ENCODE results near the gene ARHGAP10.

ARHGAP10 gene

DNA sequence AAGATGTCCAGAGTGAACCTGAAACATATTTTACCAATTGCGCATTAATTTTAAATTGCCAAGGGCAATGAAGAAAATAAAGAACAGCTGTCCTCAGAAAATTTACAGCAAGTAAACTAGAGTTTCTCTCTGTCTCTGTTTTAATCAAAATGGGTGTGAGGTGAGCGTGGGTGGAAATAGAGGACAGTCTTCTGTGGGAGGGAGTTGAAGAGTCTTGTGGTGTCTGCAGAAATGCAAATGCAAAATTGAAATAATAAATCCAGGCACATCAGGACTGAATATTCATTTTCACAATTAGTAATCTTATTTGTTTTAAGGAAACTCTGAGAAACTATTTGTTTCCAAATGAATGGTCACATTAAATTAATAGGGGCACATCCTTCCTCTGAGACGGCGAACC is 192.0 kb downstream of the ARHGAP10 start:
- no peak for DNase-seq

DNA sequence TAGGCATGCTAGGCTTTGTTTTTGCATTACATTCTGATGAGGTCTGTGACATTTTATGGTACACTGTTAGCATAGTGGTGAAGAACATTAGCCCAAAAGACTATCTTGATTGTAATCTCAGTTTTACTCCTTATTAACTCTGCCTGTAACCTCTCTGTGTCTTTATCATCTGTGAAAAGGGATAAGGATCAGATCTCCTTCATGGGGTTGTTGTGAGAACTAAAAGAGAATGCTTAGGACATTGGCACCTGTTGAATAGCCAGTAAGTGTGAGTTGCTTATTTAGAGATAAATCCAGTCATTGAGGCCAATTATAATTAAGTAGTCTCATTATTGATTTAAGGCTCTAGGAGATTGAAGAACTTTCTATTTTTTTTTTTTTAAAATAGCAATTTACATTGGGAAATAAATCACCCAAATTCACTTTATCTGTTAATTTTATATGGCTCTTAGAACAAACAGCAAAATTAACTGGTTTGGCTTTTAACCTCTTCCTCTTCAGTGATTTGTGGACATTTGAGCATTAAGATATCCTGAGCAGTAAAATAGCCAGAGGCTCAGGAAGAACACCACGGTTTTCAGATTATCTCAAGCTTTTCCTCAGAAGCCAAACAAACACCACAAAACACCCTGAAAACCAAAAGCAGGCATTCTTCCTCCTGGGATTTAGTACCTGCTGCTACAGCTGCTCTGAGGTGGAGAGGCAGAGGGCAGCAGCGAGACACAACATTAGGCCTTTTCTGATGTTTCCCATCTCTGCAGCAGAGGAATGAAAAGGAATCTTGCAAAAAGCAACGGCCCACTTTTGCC is 192.9 kb downstream of the ARHGAP10 start:
- no peak for DNase-seq

DNA sequence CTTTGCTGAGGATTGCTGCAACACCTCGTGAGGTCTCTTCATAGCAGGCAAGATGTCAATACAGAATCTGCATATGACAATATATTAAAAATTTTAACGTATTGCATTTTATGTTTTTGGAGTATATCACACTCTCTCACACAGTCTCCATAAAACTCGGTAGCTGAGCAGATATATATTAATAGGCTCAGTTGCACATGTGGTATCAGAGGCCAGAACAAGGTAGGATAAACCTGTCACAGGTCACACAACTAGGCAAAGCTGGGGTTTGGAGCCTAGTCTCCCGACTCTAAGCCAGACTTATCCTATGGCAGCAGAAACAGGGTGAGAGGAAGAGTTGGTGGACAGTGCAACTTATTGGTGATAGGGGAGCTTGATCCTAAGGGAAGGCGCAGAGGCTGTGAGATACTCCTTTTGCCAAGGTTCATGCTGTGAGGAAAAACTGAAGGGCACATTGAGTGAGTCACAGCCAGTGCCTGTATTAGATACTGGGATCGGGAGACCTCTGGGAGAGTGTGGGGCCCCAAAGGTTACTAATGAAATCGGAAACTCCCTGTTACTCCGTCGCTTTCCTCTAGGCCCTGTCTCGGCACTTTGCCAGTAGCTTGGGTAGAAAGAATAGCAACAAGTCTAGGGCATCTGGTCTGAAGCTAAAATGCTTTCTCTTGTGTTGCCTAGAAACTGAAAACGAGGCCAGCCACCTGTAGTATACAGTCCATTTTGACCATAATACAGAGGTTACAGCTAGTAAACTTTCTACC is 195.7 kb downstream of the ARHGAP10 start:
- no peak for DNase-seq

DNA sequence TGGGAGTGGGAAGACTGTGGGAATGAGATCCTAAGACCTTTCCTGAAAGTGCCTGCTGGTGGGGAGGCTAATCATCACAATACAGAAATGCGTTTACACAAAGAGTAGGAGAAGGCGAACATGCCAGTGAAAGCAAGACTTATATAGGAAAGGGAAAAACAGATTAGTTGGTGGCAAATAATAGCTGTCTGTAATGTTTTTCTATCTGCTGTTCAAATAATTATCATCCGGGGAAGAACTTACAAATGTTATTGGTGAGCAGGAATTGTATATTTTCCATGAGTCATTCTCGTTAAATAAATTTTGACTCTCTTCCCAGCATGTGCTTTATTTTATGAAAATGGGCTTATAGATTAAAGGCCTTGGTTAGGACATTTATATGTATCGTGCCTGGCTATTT is 196.5 kb downstream of the ARHGAP10 start:
- no peak for DNase-seq

DNA sequence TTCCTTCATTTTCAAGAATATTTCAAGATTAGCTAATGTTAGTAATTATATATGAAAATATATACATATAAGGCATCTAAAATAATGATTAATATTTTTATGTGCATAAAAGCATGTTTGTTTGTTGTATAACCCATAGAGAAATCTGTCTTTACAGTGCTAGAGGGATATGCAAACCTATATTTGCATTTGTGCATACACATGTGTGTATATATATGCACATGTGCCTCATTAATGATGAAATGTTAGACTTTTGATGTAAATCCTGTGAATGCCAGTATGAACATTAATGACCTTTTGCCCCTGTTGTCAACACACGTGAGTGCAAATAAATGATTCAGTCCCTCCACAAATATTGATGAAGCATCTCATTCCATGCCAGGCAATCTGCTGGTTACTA is 197.9 kb downstream of the ARHGAP10 start:
- no peak for DNase-seq

DNA sequence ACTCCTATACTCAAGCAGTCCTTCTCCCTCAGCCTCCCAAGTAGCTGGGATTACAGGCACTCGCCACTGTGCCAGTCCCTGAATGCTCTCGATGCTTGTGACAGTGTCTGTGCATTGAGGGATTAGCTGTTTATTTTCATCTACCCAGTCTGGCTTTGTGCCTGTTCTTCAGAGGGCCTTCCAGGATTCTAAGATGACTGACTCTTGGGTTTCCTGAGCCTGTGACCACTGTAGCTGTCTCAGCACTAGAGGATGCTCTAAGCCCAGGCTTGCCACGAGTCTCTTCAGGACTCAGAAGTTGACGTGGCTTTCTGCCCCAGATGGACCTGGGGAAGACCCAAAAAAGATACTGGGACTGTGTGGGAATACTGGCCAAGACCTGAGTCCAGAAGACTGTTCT is 201.4 kb downstream of the ARHGAP10 start:
- no peak for DNase-seq

DNA sequence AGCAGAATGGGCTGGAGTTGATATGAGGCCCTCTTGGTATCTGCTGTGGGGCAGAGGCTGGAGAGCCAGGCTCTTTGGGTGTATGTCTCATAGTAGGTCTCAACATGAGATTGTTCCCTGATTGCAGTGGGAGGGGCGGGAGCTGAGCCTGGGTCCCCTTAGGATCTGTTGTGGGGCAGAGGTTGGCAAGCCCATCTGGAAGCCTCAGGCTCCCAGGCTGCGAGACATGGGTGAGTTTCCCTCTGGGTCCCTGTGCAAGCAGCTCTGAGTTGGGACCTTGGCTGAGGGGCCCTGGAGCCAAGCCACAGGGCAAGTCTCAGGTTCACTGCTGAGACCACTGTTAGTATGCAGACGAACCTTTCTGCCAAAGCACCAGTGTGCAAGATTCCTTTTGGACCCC is 201.9 kb downstream of the ARHGAP10 start:
- DNase-seq, result no peak

DNA sequence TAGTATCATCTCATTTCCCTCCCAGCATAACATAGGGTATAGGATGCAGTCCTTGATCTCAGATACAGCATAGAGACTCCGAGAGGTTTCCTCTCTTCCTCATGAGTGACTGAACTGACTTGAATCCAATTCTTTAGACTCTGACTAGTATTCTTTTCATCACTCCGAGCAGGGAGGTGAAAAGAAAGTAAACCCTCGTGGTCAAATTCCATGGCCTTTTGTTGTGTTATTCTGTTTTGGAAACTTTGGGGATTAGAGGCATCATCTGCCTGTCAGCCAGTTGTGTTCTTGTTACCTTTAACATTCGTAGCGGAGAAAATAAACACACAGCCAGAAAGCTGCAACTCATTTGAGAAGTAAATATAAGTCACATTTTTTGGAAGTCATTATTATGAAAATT is 206.6 kb downstream of the ARHGAP10 start:
- no peak for DNase-seq

DNA sequence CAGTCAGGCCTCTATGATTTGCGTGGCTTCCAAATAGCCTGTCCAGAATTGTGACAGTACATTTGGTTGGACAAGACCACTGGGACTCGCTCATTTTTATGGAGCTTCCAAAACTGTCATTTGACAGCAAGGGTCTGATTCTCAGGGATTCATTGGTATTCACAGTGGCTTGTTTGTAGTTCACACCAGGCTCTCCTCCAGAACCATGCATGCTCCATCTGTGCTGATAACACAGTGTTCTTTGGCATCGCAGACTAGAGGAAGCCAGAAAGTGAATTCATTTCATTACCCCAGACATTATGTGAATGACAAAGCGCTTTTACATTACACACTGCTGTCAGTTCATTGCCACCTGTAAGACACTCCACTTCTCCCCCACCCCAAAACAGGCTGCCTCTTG is 208.3 kb downstream of the ARHGAP10 start:
- no peak for DNase-seq

DNA sequence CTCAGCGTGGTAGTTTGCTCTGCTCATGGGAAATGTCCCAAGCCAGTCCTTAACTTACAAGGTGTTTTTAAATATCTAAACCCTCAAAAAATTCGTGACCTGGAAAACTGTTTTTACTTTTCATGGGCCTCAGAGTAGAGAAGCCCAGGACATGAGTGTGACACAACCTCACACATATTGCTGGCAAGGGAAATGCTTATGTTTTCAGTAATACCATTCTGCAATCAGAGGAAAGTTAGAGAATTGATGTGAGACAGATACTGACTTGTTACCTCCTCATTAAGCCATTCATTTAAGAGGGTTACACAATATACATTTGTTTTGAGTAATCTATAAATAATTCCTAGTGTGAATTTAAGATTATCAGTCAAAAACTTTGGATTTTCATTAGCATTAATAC is 209.5 kb downstream of the ARHGAP10 start:
- DNase-seq, result no peak

DNA sequence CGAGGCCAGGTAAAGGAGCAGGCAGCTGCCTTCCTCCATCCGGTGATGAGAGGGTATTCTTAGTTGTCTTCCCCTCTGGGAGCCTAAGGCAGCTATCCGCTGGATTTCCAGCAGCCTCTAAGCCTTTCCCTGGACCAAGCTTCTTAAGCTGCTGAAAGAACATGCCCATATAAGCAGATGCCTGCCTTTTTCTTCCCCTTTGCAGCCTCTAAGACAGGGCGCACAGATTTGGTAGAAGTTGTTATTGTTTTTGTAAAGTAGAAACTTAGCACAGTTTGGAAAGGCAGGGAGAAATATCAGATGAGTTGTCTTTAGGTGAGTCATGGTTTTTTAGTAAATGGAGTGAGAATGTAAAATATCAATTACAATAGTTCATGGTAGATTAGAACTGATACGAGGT is 210.8 kb downstream of the ARHGAP10 start:
- no peak for DNase-seq

DNA sequence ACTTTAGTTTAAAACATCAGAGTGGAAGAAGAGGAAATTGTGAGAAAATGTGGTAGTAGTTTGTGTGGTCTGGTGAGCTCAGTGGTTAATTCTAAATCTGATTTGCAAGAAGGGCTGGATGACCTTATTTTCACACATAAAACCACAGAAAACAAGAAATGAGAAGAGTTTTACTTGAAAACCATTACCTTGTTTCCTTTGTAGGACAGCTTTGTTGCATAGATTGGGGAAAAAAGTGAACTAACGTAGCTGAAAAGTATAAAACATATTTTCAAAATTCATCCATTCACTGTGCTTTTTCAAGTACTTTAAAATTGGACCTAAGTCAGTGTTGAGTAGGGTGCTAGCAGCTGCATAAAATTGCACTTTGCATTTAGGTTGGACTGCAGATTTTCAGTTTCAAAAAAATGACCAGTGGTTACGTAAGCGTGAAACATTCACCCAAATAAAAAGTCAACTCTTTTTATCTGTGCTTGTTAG is 211.3 kb downstream of the ARHGAP10 start:
- DNase-seq, result peak in 1 of 2 experiments; percentile 7

DNA sequence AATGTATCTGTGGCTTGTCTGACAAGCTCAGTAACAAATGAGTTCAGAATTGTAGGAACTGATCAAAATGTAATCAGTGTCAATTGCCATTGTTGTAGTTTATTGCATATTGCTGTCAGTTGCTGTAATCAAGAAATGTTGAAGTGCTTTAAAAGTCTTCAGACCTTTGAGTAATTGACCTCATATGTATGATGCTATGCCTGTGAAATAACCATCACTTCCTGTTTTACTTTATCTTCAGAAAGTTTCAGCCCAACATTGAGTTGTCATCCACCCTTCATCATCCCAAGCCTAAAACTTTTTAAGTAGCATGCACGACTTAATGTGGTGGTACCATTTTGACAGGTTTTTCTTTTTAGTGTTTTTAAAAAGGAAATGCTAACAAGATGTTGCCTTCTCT is 212.4 kb downstream of the ARHGAP10 start:
- no peak for DNase-seq

DNA sequence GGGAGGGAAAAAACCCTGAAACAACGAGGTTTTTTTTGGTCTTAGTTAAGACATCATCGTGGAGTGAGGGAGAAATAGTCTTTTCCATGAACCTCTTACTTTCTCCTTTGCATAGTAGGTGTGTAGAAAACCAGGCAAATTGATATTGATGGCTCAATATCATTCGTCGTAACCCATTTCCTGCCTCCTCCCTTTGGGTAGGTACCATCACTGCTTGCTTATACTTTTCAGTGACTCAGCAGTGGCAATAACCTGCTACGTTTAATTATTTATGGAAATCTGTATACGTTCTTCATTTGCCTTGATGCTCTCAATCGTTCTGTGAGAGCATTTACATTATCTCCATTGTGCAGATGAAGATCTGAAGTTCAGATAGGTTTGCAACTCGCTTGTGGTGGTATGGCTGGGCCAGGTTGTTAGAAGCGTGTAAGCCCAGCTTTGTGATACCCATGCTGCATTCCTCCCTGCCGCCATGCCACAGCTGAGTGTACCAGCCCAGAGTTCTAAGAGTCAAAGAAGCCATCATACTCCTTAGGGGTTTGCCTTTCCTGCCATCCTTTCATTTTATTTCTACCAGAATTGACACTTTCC is 212.9 kb downstream of the ARHGAP10 start:
- no peak for DNase-seq

DNA sequence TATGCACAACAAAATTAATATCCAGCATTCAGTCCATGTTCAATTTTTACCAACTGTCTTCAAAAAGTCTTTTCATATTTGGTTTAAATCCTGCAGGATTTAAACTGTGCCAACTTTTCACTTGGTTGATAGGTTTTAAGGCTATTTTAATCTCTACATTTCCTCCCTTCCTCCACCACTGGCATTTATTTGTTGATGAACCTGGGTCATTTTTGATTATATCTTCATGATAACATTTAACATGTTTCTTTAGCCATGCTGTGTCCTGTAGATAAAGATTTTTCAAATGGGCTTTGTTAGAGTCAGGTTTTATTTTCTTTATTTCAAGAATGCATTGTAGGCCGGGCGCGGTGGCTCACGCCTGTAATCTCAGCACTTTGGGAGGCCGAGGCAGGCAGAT is 216.4 kb downstream of the ARHGAP10 start:
- DNase-seq, result no peak

DNA sequence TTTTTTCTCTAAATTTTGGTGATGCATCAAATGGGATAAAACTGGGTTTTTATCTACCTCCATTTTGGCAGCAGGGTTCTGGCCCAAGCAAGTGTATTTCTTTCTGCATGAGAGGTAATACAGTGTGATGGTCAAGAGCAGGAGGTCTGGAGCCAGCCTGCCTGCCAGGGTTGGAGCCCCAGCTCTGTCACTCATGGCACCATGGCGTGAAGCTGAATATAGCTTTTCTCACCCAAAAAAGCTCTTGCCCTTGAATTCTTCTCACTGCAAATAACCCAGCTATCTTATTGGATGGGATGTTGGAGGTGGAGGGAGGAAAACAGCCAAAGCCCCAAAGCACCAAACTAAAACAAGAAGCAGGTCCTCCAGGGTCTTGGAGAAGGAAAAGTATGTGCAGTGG is 218.4 kb downstream of the ARHGAP10 start:
- DNase-seq, result no peak

DNA sequence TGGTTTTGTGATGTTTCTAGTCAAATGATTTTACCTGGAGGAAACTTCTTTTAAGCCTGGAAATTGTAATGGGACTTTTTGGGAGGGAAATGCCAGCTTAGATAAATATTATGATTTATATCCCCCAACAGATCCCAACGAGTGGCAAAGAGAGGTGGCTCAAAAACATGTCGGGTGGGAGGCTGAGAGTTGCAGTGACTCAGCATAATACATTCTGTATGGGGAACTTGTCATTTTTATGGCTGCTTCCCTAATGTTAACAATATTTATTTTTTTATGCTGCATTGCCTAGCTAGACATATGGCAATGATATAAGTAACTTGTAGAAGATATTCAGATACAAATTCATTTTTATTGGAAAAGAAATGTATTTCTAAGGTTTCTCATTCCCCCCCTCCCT is 219.0 kb downstream of the ARHGAP10 start:
- DNase-seq, result no peak

DNA sequence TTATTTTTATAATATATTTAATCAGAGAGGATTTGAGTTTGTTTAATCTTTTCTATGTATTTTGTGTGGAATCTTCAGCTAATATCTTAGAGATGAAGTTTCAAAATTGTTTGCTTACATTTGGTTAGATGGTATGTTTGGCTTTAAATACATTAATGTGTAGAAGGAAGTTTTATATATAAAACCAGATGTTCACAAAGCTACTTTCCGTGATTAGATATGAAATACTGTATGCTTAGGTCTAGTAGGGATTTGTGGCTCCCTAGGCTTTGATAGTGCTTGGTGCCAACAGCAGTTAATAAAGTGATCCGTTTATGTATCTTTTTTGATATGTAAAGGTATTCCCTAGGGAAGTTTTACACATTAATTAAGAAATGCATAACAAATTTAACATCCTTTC is 223.0 kb downstream of the ARHGAP10 start:
- DNase-seq, result no peak

DNA sequence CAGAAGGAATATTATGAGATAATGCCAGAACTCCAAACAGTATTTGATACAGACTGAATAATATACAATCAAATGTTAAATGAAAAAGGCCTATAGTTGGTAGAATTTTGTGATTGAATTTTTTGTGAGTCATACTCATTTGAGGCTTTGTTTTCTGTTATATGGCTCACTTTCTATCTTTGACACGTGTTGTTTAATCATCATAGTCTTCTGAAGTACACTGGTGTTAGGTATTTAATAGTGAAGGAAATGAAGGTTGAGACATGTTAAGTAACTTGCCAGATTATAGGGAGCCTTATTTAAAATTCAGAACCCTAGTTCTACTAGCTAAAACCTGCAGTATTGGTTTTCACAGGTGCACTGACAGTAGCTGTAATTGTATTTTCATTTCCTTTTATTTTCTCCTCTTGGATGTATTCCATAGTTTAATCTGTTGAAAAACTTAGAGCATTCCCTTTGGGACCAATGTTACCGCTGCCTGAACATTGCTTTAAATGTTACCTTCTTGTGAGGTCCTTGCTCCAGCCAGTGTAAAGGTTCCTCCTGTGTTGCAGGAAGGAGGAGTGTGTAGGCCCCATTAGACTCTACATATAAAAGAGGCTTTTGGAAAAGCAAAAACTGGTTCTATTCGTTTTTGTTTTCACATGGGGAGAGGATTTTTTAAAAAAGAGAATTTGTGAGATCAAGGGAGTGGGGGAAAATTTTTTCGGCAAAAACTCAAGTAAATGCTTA is 224.1 kb downstream of the ARHGAP10 start:
- DNase-seq, result no peak

DNA sequence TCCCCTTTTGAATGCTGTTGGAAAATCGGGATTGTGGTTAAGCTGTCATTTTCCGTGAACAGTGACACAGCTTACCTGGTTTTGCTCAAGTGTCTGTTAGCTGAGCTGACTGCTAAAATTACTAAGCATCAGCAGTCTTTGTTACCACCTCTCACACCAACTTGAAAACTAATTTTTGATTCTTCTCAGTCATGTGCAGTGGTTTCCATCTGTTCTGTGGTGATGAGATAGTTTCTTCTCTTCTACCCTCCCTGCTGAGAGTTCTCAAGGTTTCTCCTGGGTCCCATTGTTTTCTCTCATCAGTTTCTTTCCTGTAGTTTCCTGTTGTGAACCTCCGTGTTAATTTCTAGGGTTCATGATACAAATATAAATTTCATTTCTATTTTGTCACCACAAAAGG is 225.6 kb downstream of the ARHGAP10 start:
- no peak for DNase-seq

DNA sequence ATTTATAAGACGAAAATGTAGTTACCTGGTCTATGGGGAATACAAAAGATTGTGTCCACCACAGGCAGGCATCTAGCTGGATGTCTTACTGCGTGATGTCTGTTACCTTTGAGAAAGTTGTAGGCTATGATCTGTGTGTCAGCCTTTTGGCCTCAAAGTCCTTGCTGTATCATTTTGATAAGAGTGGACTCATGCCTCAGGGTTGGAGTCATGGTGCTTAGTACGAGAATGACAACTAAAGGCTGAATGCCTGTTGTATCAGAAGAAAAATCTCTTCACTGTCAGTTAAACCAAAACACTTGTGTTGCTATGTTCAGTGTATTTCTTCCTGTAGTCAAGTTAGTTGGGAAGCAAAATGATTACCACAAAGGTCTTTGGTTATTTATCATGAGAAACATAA is 226.2 kb downstream of the ARHGAP10 start:
- DNase-seq, result no peak

DNA sequence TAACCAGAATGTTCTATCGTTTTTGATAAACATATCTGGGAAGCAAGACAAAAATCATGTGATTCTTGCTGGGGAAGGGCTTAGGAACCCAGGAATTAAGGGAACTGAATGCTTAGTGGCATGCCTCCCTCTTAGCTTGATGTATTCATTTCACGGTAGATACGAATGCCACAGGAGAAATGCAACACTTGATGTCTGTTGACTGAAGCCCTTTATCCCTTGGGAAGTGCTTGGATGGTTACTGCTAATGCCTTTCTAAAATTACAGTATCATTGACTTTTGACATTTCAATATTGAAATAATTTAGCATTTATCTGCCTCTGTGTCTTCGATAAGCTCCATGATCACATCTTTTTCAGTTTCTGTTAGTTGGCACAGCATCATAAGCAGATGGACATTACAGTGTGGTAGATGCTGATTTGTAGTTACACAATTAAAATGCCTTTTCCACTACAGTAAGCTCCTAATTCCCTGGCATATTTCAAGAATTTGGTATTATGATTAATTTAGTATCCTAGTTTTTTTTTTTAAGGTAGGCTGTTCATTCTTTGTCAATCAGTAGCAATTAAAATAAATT is 226.7 kb downstream of the ARHGAP10 start:
- no peak for DNase-seq

DNA sequence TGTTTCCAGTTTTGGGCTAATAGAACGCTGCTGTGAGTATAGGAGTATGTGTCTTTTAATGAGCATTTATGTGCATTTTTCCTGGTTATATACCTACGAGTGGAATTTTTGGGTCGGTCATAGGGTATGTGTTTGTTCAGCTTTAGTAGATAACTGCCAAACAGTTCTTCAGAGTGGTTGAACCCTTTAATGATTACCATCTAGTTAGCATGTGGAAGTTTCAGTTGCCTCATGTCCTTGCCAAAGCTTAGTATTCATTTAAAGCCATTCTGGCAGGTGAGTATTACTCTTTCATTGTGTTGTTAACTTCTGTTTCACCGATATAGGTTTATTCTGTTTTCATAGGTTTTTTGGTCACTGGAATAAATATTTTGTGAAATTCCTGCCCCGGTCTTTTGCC is 229.1 kb downstream of the ARHGAP10 start:
- no peak for DNase-seq
